Vagina (tissue), 2 donors: ENCODE measurements around the gene KIDINS220. TPM values are rescaled to one million over a fixed set of nuclear protein-coding genes. Genes with fewer than 3 reads are reported as not detected.

Experiments
- DNase-seq, 2 donors: peaks; one replicate each; pipeline ENCODE4 v3.0.0-alpha.2; 2017; ENCODE audit errors: extremely low spot score in 2 of 2
- H3K27ac ChIP-seq: fragments of 200-600 bp; sonication (generic); one replicate; pipeline ENCODE4 v1.5.1; 2019
- H3K27me3 ChIP-seq: fragments of 200-600 bp; sonication (generic); one replicate; pipeline ENCODE4 v1.5.1; 2019
- H3K36me3 ChIP-seq, 2 donors: fragments of 200-600 bp; sonication (generic); one replicate each; pipeline ENCODE4 v1.5.1; 2017 to 2019
- H3K4me1 ChIP-seq: fragments of 200-600 bp; sonication (generic); one replicate; pipeline ENCODE4 v1.5.1; 2019
- H3K4me3 ChIP-seq, 2 donors: fragments of 200-600 bp; sonication (generic); 1 replicate in 1 of 2; 2 replicates in 1 of 2; pipeline ENCODE4 v1.5.1; 2016 to 2019
- H3K9me3 ChIP-seq: fragments of 200-600 bp; sonication (generic); one replicate; pipeline ENCODE4 v1.5.1; 2019
- CTCF ChIP-seq, 3 experiments: fragments of 450-650 bp in 2 of 3; fragments of 200-600 bp in 1 of 3; sonication (generic) in 1 of 3; IDR thresholded peaks; one replicate each; pipeline ENCODE4 v1.5.1; 2017 to 2019; ENCODE audit warnings: antibody characterized with exemption in 3 of 3, mild to moderate bottlenecking in 2 of 3, moderate library complexity in 2 of 3
- POLR2A ChIP-seq, 2 donors: fragments of 450-650 bp; IDR thresholded peaks; one replicate each; pipeline ENCODE4 v1.6.1; 2017; ENCODE audit warnings: antibody characterized with exemption in 2 of 2, mild to moderate bottlenecking in 2 of 2, moderate library complexity in 2 of 2
- POLR2AphosphoS5 ChIP-seq, 2 donors: sonication (generic); formaldehyde crosslinking; IDR thresholded peaks; one replicate each; pipeline ENCODE4 v1.9.0; 2017; ENCODE audit warnings: antibody characterized with exemption in 2 of 2, mild to moderate bottlenecking in 2 of 2, low read depth in 1 of 2; ENCODE audit not compliant: insufficient read depth in 1 of 2
- intact Hi-C: fragments of 100-400 bp; cut with DNase I; formaldehyde crosslinking; loops from one replicate; pipeline ENCODE4 v1.15.1; 2023
- total RNA-seq: library from RNA; depleted of rRNA; stranded (reverse); fragments of >200 nt; gene quantifications from one replicate; pipeline ENCODE4 v1.2.3, GENCODE V29; 2016

Gene KIDINS220
- total RNA-seq, 1 donor from 2014 or later: 67.8 TPM

DNA sequence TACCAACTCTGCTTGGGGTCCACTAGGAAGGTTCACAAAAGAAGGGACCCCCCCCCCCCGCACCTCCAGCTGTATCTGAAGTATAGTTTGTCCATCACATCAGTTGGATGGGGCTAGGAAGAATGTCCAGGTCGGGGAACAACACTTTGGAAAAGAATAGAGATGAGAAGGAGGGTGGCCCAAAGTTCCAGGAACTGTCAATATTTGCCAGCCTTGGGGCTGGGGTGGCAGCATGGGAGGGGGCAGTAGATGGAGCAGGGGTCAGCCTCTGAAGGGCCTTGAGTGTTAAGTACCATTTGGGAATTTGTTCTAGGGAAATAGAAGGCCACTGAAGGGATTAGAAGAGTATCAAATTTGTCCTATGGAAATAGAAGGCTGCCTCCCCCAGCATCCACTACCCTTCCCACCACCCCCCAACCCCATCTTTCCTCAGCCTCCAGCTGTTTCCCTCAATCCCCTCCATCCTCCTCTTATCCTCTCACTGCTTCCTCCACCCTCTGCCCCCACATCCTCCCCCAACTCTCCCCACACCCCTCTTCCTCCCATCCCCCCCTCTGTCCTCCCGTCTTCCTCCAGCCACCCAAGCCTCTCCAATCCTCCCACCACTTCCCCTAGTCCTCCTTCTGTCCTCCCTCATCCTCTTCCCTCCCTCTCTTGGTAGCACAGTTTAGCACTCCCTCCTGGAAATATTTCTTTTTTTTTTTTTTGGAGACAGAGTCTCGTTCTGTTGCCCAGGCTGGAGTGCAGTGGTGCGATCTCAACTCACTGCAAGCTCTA is 2.0 kb upstream of the KIDINS220 start:
- Histone ChIP-seq H3K9me3 (no peaks in the 10 kb centered on the region), H3K27ac (no peak overlapping the region), H3K4me1 (peaks cover 23% of the 10 kb centered on the region), H3K4me3 (no peak overlapping the region), H3K27me3 (no peaks in the 10 kb centered on the region), H3K36me3 (no peaks in the 10 kb centered on the region)
- no peak for TF ChIP-seq POLR2A (IDR thresholded peaks at IDR 0.05)
- no peak for TF ChIP-seq POLR2AphosphoS5 (IDR thresholded peaks at IDR 0.05; ENCODE audit: insufficient read depth in 1 of 2, low read depth in 1 of 2)
- TF ChIP-seq CTCF (IDR thresholded peaks at IDR 0.05): no peak
- no peak for DNase-seq
- intact Hi-C loops: no loop called here

DNA sequence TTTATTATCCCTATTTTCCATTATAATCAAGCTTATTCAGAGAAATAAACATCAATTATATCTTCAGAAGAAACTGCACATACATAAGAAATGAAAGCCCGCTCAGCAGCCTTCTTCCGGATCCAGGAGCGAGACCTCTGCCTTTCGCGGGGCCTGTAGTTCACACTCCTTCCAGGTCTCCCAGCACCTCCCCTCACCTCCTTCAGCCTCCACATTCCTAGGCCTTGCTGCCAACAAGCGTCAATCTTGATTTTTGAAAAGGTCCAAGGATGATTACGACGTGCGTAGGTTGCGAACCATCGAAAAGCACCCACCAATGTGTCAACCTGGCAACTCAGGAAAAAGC is 355 bp upstream of the KIDINS220 start:
- intact Hi-C loops: no loop called here
- H3K36me3 ChIP-seq: no peaks in the 10 kb centered on the region
- H3K27me3 ChIP-seq: no peaks in the 10 kb centered on the region
- no peaks in the 10 kb centered on the region for H3K9me3 ChIP-seq
- H3K27ac ChIP-seq: peak overlapping the region; percentile 82
- TF ChIP-seq POLR2AphosphoS5 (IDR thresholded peaks at IDR 0.05; ENCODE audit: insufficient read depth in 1 of 2, low read depth in 1 of 2) (no peak), POLR2A (IDR thresholded peaks at IDR 0.05) (no peak), CTCF (IDR thresholded peaks at IDR 0.05) (no peak)
- H3K4me3 ChIP-seq: peak overlapping the region; percentile 80 to 82
- H3K4me1 ChIP-seq: peaks cover 33% of the 10 kb centered on the region
- no peak for DNase-seq

DNA sequence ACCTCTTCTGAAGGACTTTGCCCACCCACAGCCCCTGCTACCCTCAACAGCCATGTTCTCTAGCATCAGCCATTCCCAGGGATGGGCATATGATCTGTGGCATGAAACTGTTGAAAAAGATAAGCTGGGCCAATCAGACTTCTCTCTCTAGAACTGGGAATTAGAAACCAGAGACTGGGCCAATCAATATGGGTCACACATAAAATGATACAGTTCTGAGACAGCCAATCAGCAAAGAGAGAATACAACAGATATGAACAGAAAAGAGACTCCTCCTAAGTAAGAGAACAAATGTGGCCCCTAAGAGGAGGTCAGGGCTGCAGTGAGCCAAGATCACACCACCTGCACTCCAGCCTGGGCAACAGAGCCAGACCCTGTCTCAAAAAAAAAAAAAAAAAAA is 2.1 kb downstream of the KIDINS220 start:
- no peak for TF ChIP-seq CTCF (IDR thresholded peaks at IDR 0.05)
- no peak for TF ChIP-seq POLR2A (IDR thresholded peaks at IDR 0.05)
- TF ChIP-seq POLR2AphosphoS5 (IDR thresholded peaks at IDR 0.05; ENCODE audit: insufficient read depth in 1 of 2, low read depth in 1 of 2): no peak
- peaks cover 48% of the 10 kb centered on the region for H3K4me1 ChIP-seq
- intact Hi-C loops: no loop called here
- no peaks in the 10 kb centered on the region for H3K27me3 ChIP-seq
- no peak overlapping the region for H3K27ac ChIP-seq
- no peaks in the 10 kb centered on the region for H3K36me3 ChIP-seq
- DNase-seq: no peak
- no peaks in the 10 kb centered on the region for H3K9me3 ChIP-seq
- H3K4me3 ChIP-seq: peak overlapping the region in 1 of 2 donors; percentile 82

DNA sequence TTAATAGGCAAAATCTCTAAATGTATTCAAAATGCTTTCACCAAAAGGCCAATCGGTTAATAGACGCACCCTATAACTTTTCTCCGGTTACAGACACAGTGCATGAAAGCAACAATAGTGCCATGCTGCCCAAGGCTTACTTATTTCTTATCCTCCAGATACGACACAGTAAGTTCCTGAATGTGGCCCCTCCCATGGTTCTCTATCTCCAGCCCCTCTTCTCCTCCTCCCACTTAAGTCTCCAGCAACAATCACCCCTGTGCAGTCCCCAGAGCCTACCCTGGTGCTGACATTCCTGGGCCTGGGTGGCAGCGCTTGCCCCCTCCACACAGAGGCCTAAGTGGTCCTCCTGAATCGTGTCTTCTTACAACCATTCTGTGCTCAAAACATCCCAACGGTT is 3.6 kb downstream of the KIDINS220 start:
- no peak for TF ChIP-seq CTCF (IDR thresholded peaks at IDR 0.05)
- TF ChIP-seq POLR2A (IDR thresholded peaks at IDR 0.05): no peak
- no peak for TF ChIP-seq POLR2AphosphoS5 (IDR thresholded peaks at IDR 0.05; ENCODE audit: insufficient read depth in 1 of 2, low read depth in 1 of 2)
- Histone ChIP-seq H3K27me3 (no peaks in the 10 kb centered on the region), H3K4me1 (peaks cover 48% of the 10 kb centered on the region), H3K9me3 (no peaks in the 10 kb centered on the region), H3K4me3 (no peak overlapping the region), H3K27ac (no peak overlapping the region), H3K36me3 (no peaks in the 10 kb centered on the region)
- intact Hi-C loops: loop anchor here (5.0 kb wide), 1 partner anchor 1712 kb away; no protein-coding TSS in a partner anchor
- DNase-seq: no peak

DNA sequence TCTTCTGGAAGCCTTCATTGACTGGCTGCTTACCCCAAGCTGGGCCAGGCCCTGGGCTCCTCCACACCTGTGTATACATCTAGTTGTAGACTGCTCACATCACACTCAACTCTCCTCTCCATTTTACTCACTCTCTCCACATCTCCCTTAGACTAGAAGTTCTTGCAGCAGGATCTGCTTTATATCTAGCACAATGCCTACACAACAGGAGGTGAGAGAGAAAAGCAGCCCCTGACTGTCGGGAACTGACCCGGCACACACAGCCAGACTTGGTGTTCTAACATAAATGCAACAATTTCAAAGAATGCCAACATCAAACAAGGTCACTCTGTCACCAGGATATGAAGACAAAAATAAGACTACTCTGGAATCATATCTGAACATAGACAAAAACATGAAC is 5.9 kb downstream of the KIDINS220 start:
- intact Hi-C loops: loop anchor here (5.0 kb wide), 1 partner anchor 1709 kb away; no protein-coding TSS in a partner anchor
- Histone ChIP-seq H3K4me3 (no peak overlapping the region), H3K9me3 (no peaks in the 10 kb centered on the region), H3K27me3 (no peaks in the 10 kb centered on the region), H3K4me1 (peaks cover 46% of the 10 kb centered on the region), H3K27ac (no peak overlapping the region), H3K36me3 (no peaks in the 10 kb centered on the region)
- no peak for DNase-seq
- TF ChIP-seq POLR2AphosphoS5 (IDR thresholded peaks at IDR 0.05; ENCODE audit: insufficient read depth in 1 of 2, low read depth in 1 of 2): no peak
- no peak for TF ChIP-seq POLR2A (IDR thresholded peaks at IDR 0.05)
- TF ChIP-seq CTCF (IDR thresholded peaks at IDR 0.05): no peak
